PC-3 (cell line): ENCODE data around the gene PLEKHH1. TPM values are rescaled to one million over a fixed set of nuclear protein-coding genes. Genes with fewer than 3 reads are reported as not detected.

Experiments used
- ATAC-seq: fragments of 200-7000 bp; cut with Tn5 transposase; 2 replicates; pipeline ENCODE4 v1.9.1; 2020; ENCODE audit warnings: mild to moderate bottlenecking, moderate library complexity
- BruUV-seq: library from RNA; stranded (reverse); fragments of 400-500 nt; replicated peaks from 2 replicates; lab custom pipeline; 2021; lab: Mats Ljungman, UMichigan
- CTCF ChIA-PET: fragments of 300-600 bp; sonication (Branson Sonifier 250); formaldehyde crosslinking; loops from one replicate; lab custom pipeline; 2022; ENCODE audit warnings: antibody characterized with exemption; lab: Charles Lee
- POLR2A ChIA-PET: fragments of 300-600 bp; sonication (Branson Sonifier 250); formaldehyde crosslinking; loops from one replicate; lab custom pipeline; 2022; ENCODE audit warnings: antibody characterized with exemption; ENCODE audit not compliant: unreplicated experiment; lab: Charles Lee
- DNase-seq: peaks from one replicate; pipeline ENCODE4 v3.0.0-alpha.2; 2015
- H2AFZ ChIP-seq: fragments of 300-600 bp; sonication (generic); 2 replicates; pipeline ENCODE4 v1.6.0; 2016; ENCODE audit warnings: antibody characterized with exemption, low read length
- H3F3A ChIP-seq: fragments of 300-600 bp; sonication (generic); one replicate; pipeline ENCODE4 v1.6.0; 2017; ENCODE audit warnings: antibody characterized with exemption, low read length, control low read depth, mild to moderate bottlenecking; ENCODE audit not compliant: unreplicated experiment
- H3K27ac ChIP-seq: fragments of 300-600 bp; sonication (generic); 2 replicates; pipeline ENCODE4 v1.5.1; 2016; ENCODE audit warnings: mild to moderate bottlenecking, low read length
- H3K27me3 ChIP-seq: fragments of 300-600 bp; sonication (generic); 2 replicates; pipeline ENCODE4 v1.6.1; 2016; ENCODE audit warnings: low read length, mixed read lengths
- H3K36me3 ChIP-seq: fragments of 300-600 bp; sonication (generic); 2 replicates; pipeline ENCODE4 v1.6.1; 2016; ENCODE audit warnings: low read depth, mixed run types, low read length, mixed read lengths
- H3K4me1 ChIP-seq: fragments of 300-600 bp; sonication (generic); 2 replicates; pipeline ENCODE4 v1.5.1; 2016; ENCODE audit warnings: low read length; ENCODE audit not compliant: insufficient read depth
- H3K4me2 ChIP-seq: fragments of 300-600 bp; sonication (generic); 2 replicates; pipeline ENCODE4 v1.6.0; 2016; ENCODE audit warnings: low read length
- H3K4me3 ChIP-seq: fragments of 300-600 bp; sonication (generic); 2 replicates; pipeline ENCODE4 v1.5.1; 2016; ENCODE audit warnings: mild to moderate bottlenecking, low read length, mixed read lengths
- H3K79me2 ChIP-seq: fragments of 300-600 bp; sonication (generic); 2 replicates; pipeline ENCODE4 v1.6.1; 2017; ENCODE audit warnings: low read length, mixed read lengths
- H3K9ac ChIP-seq: fragments of 300-600 bp; sonication (generic); 2 replicates; pipeline ENCODE4 v1.6.0; 2016; ENCODE audit warnings: mild to moderate bottlenecking, low read length
- H3K9me2 ChIP-seq: fragments of 300-600 bp; sonication (generic); replicated peaks from 2 replicates; pipeline ENCODE4 v1.6.1; 2016; ENCODE audit warnings: mixed run types, low read length, mixed read lengths
- H3K9me3 ChIP-seq: fragments of 300-600 bp; sonication (generic); 2 replicates; pipeline ENCODE4 v1.6.1; 2016; ENCODE audit warnings: low read length, mixed read lengths
- H4K20me1 ChIP-seq: fragments of 300-600 bp; sonication (generic); 2 replicates; pipeline ENCODE4 v1.6.1; 2016; ENCODE audit warnings: low read length, mixed read lengths
- EZH2 ChIP-seq: fragments of 300-600 bp; sonication (generic); IDR thresholded peaks from one replicate; pipeline ENCODE4 v1.6.1; 2017; ENCODE audit warnings: antibody characterized with exemption, mild to moderate bottlenecking, low read length; ENCODE audit not compliant: unreplicated experiment
- EZH2phosphoT487 ChIP-seq: fragments of 300-600 bp; sonication (generic); IDR thresholded peaks from 2 replicates; pipeline ENCODE4 v1.6.1; 2018; ENCODE audit warnings: mild to moderate bottlenecking, antibody characterized with exemption, low read length, borderline replicate concordance
- intact Hi-C: fragments of 100-400 bp; cut with micrococcal nuclease; formaldehyde crosslinking; loops from 2 replicates; pipeline ENCODE4 v1.9.0; 2023
- total RNA-seq: library from RNA; depleted of rRNA; stranded (reverse); fragments of >200 nt; gene quantifications from 2 replicates; pipeline ENCODE4 v1.2.3, GENCODE V29; 2014
- TF ChIP-seq, protein P1 (sequence below): fragments of 300-600 bp; sonication (generic); conservative IDR thresholded peaks from 2 replicates; pipeline ENCODE4 v1.5.1; 2017; ENCODE audit warnings: antibody characterized with exemption, low read depth, mild to moderate bottlenecking, low read length

Gene PLEKHH1
- total RNA-seq, 1 experiment from 2014 or later, result 11.1 TPM

GRCh38 chr14:67527756-67528155, 5.3 kb upstream of the PLEKHH1 start:
- no peak overlapping the region for H3K4me2 ChIP-seq
- POLR2A ChIA-PET, result no interaction called here
- ATAC-seq (no peak), DNase-seq (no peak)
- no peaks in the 10 kb centered on the region for H3K9me3 ChIP-seq
- no peaks in the 10 kb centered on the region for H3K9me2 ChIP-seq
- no peak overlapping the region for H3K4me3 ChIP-seq
- no peaks in the 10 kb centered on the region for H4K20me1 ChIP-seq
- peaks cover 11% of the 10 kb centered on the region; the same call in 1 of the 2 replicates for H3K27me3 ChIP-seq
- no peaks in the 10 kb centered on the region for H3K36me3 ChIP-seq
- no peaks in the 10 kb centered on the region for H3F3A ChIP-seq
- no TSS peak for BruUV-seq
- H3K27ac ChIP-seq, result no peak overlapping the region
- H3K9ac ChIP-seq, result no peak overlapping the region
- CTCF ChIA-PET, result interaction anchor here (0.9 to 2.4 kb wide), 3 partner anchors 44 to 72 kb away, joined by 11 to 126 read pairs (median 16); partner anchors contain the start of gene PIGH
- H2AFZ ChIP-seq, result no peak overlapping the region
- intact Hi-C loops, result loop anchor here (5.0 kb wide), 1 partner anchor 140 kb away; no protein-coding TSS in a partner anchor
- no peaks in the 10 kb centered on the region; the same call in 1 of the 2 replicates for H3K4me1 ChIP-seq
- TF ChIP-seq EZH2 (no peak), EZH2phosphoT487 (no peak)
- TF ChIP-seq, protein P1, sequence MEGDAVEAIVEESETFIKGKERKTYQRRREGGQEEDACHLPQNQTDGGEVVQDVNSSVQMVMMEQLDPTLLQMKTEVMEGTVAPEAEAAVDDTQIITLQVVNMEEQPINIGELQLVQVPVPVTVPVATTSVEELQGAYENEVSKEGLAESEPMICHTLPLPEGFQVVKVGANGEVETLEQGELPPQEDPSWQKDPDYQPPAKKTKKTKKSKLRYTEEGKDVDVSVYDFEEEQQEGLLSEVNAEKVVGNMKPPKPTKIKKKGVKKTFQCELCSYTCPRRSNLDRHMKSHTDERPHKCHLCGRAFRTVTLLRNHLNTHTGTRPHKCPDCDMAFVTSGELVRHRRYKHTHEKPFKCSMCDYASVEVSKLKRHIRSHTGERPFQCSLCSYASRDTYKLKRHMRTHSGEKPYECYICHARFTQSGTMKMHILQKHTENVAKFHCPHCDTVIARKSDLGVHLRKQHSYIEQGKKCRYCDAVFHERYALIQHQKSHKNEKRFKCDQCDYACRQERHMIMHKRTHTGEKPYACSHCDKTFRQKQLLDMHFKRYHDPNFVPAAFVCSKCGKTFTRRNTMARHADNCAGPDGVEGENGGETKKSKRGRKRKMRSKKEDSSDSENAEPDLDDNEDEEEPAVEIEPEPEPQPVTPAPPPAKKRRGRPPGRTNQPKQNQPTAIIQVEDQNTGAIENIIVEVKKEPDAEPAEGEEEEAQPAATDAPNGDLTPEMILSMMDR, result no peak
- H3K79me2 ChIP-seq, result no peaks in the 10 kb centered on the region

- H3K4me2 ChIP-seq, result no peak overlapping the region
- no peaks in the 10 kb centered on the region; the same call in 1 of the 2 replicates for H3K4me1 ChIP-seq
- H3K4me3 ChIP-seq, result no peak overlapping the region
- H3F3A ChIP-seq, result no peaks in the 10 kb centered on the region
- DNase-seq (no peak), ATAC-seq (no peak)
- H3K9me3 ChIP-seq, result no peaks in the 10 kb centered on the region
- no peaks in the 10 kb centered on the region for H4K20me1 ChIP-seq
- H3K27ac ChIP-seq, result no peak overlapping the region
- BruUV-seq, result no TSS peak
- no peak overlapping the region for H2AFZ ChIP-seq
- peaks cover 11% of the 10 kb centered on the region; the same call in 1 of the 2 replicates for H3K27me3 ChIP-seq
- TF ChIP-seq, protein P1, result no peak
- no peaks in the 10 kb centered on the region for H3K79me2 ChIP-seq
- H3K36me3 ChIP-seq, result no peaks in the 10 kb centered on the region
- H3K9me2 ChIP-seq, result no peaks in the 10 kb centered on the region
- intact Hi-C loops, result loop anchor here (5.0 kb wide), 1 partner anchor 139 kb away; no protein-coding TSS in a partner anchor
- ChIA-PET POLR2A (interaction anchor here (0.6 kb wide), 1 partner anchor 24 kb away, joined by 5 read pairs; no protein-coding TSS in a partner anchor), CTCF (interaction anchor here (2.4 kb wide), 1 partner anchor 43 kb away, joined by 126 read pairs; no protein-coding TSS in a partner anchor)
- H3K9ac ChIP-seq, result no peak overlapping the region
Measured at GRCh38 chr14:67528276-67528675, 4.8 kb upstream of the PLEKHH1 start.
